ENCODE measurements around the gene FTO. TPM values are rescaled to one million over a fixed set of nuclear protein-coding genes. Genes with fewer than 3 reads are reported as not detected.
A peak's percentile ranks its signal among the peaks of the same experiment; 100 is the strongest.

The FTO gene
- total RNA-seq, 1 donor from 2014 or later = 107 TPM

- peaks cover 4% of the 10 kb centered on the region for H3K9me3 Mint-ChIP-seq
- peaks cover 2% of the 10 kb centered on the region for H3K27me3 Mint-ChIP-seq (ENCODE audit: low read depth)
- DNase-seq (ENCODE audit: low read depth, low spot score) = no peak
- no peaks in the 10 kb centered on the region for H3K36me3 Mint-ChIP-seq (ENCODE audit: low read depth)
- peaks cover 68% of the 10 kb centered on the region for H3K4me1 Mint-ChIP-seq
- no peak for TF ChIP-seq CTCF (conservative IDR thresholded peaks at IDR 0.05)
- H3K27ac Mint-ChIP-seq (ENCODE audit: unreplicated experiment) = no peak overlapping the region
- peak overlapping the region; percentile 10 for H3K4me3 Mint-ChIP-seq
Observed at GRCh38 chr16:53757971-53758609, 54.1 kb downstream of the FTO start.

- Mint-ChIP-seq H3K27me3 (ENCODE audit: low read depth) (peaks cover 2% of the 10 kb centered on the region), H3K36me3 (ENCODE audit: low read depth) (no peaks in the 10 kb centered on the region), H3K27ac (ENCODE audit: unreplicated experiment) (no peak overlapping the region), H3K4me3 (no peak overlapping the region), H3K4me1 (peaks cover 46% of the 10 kb centered on the region), H3K9me3 (peaks cover 4% of the 10 kb centered on the region)
- no peak for DNase-seq (ENCODE audit: low read depth, low spot score)
- TF ChIP-seq CTCF (conservative IDR thresholded peaks at IDR 0.05) = no peak
Observed at GRCh38 chr16:53761962-53762703, 58.2 kb downstream of the FTO start.

- no peaks in the 10 kb centered on the region for H3K36me3 Mint-ChIP-seq (ENCODE audit: low read depth)
- no peak overlapping the region for H3K4me3 Mint-ChIP-seq
- H3K9me3 Mint-ChIP-seq = no peaks in the 10 kb centered on the region
- no peak for TF ChIP-seq CTCF (conservative IDR thresholded peaks at IDR 0.05)
- DNase-seq (ENCODE audit: low read depth, low spot score) = no peak
- H3K4me1 Mint-ChIP-seq = peaks cover 28% of the 10 kb centered on the region
- no peaks in the 10 kb centered on the region for H3K27me3 Mint-ChIP-seq (ENCODE audit: low read depth)
- no peak overlapping the region for H3K27ac Mint-ChIP-seq (ENCODE audit: unreplicated experiment)
Observed at GRCh38 chr16:53766304-53767016, 62.5 kb downstream of the FTO start.

- Mint-ChIP-seq H3K9me3 (no peaks in the 10 kb centered on the region), H3K4me1 (peaks cover 18% of the 10 kb centered on the region), H3K4me3 (no peak overlapping the region), H3K27me3 (ENCODE audit: low read depth) (no peaks in the 10 kb centered on the region), H3K36me3 (ENCODE audit: low read depth) (no peaks in the 10 kb centered on the region), H3K27ac (ENCODE audit: unreplicated experiment) (no peak overlapping the region)
- DNase-seq (ENCODE audit: low read depth, low spot score) = no peak
- TF ChIP-seq CTCF (conservative IDR thresholded peaks at IDR 0.05) = no peak
Observed at GRCh38 chr16:53768167-53768566, 64.2 kb downstream of the FTO start.

- Mint-ChIP-seq H3K27me3 (ENCODE audit: low read depth) (no peaks in the 10 kb centered on the region), H3K4me1 (peaks cover 16% of the 10 kb centered on the region), H3K36me3 (ENCODE audit: low read depth) (no peaks in the 10 kb centered on the region), H3K4me3 (no peak overlapping the region), H3K9me3 (no peaks in the 10 kb centered on the region), H3K27ac (ENCODE audit: unreplicated experiment) (no peak overlapping the region)
- TF ChIP-seq CTCF (conservative IDR thresholded peaks at IDR 0.05) = no peak
- DNase-seq (ENCODE audit: low read depth, low spot score) = no peak
Observed at GRCh38 chr16:53768593-53768992, 64.6 kb downstream of the FTO start.
